ENCODE data around the gene DLG1. TPM values are rescaled to one million over a fixed set of nuclear protein-coding genes. Genes with fewer than 3 reads are reported as not detected.
A peak's percentile ranks its signal among the peaks of the same experiment; 100 is the strongest.

The DLG1 gene
- total RNA-seq, 1 experiment from 2014 or later, result 107 TPM

DNA sequence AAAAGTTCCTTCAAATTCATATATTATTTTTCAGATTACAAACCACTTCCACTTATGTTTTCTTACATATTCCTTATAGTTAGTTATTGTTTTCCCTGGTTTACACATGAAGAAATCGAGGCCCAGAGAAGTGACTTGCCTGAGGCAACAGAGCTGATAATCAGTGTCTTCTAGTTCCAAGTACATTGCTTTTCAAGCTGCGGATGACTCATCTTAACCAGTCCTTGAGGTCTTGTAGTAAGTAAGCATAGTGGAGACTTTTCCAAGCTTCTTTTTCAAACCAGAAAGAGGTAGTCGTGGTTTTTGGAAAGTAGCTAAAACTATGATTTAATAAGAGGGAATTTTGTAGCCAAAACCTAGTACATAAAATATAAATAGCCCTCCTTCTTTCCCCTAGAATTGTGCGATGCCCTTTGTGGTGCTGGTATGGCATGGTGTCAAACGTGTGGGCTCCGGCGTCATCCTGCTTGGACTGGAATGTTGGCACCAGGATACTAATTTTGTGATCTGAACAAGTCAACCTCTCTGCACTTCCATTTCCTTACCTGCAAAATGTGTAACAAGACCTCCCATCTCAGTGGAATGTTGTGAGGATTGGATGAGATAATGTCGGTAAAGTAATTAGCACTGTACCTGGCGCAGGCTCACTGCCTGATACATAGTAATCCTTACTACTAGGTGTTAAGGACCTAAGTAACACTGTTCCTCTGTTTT is 19.0 kb upstream of the DLG1 start:
- peak; percentile 51 for DNase-seq (ENCODE audit: low spot score)
- Histone ChIP-seq H3K36me3 (ENCODE audit: insufficient read depth, low read length, poor library complexity, severe bottlenecking) (no peaks in the 10 kb centered on the region), H3K27me3 (replicated peaks; ENCODE audit: insufficient read depth, low read depth, low read length, poor library complexity) (no peaks in the 10 kb centered on the region), H3K4me1 (ENCODE audit: insufficient read depth, low read length, poor library complexity, severe bottlenecking) (no peaks in the 10 kb centered on the region), H3K9me3 (ENCODE audit: low read depth, low read length, poor library complexity, severe bottlenecking) (peaks cover 3% of the 10 kb centered on the region), H3K27ac (ENCODE audit: low read depth, low read length, poor library complexity, severe bottlenecking) (no peak overlapping the region), H3K4me3 (ENCODE audit: low read depth, low read length, poor library complexity, severe bottlenecking) (no peak overlapping the region)
- no TSS peak for BruUV-seq (replicated peaks)
- CTCF ChIA-PET, result no interaction called here
- POLR2A ChIA-PET (ENCODE audit: low non-redundant PET), result no interaction called here
- intact Hi-C loops (cut with micrococcal nuclease; ENCODE audit: unreplicated experiment), result no loop called here
- TF ChIP-seq, protein P1, sequence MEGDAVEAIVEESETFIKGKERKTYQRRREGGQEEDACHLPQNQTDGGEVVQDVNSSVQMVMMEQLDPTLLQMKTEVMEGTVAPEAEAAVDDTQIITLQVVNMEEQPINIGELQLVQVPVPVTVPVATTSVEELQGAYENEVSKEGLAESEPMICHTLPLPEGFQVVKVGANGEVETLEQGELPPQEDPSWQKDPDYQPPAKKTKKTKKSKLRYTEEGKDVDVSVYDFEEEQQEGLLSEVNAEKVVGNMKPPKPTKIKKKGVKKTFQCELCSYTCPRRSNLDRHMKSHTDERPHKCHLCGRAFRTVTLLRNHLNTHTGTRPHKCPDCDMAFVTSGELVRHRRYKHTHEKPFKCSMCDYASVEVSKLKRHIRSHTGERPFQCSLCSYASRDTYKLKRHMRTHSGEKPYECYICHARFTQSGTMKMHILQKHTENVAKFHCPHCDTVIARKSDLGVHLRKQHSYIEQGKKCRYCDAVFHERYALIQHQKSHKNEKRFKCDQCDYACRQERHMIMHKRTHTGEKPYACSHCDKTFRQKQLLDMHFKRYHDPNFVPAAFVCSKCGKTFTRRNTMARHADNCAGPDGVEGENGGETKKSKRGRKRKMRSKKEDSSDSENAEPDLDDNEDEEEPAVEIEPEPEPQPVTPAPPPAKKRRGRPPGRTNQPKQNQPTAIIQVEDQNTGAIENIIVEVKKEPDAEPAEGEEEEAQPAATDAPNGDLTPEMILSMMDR (conservative IDR thresholded peaks at IDR 0.05; ENCODE audit: low read depth, low read length), result no peak
- no peak for TF ChIP-seq EZH2 (IDR thresholded peaks at IDR 0.05; ENCODE audit: borderline replicate concordance, low read depth, low read length, poor library complexity, severe bottlenecking)

DNA sequence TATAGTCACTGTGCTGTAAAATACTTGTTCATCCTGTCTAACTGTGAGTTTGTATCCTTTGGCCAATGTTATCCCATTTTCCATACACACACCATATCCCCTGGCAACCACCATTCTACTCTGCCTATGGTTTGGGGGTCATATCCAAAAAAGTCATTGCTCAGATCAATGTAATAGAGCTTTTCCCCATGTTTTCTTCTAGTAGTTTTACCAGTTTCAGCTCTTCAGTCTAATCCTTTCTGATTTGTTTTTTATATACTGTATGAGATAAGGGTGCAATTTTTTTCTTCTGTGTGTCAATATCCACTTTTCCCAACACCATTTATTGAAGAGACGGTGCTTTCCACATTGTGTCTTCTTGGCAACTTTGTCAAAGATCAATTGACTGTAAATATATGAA is 14.0 kb upstream of the DLG1 start:
- intact Hi-C loops (cut with micrococcal nuclease; ENCODE audit: unreplicated experiment), result no loop called here
- Histone ChIP-seq H3K27ac (ENCODE audit: low read depth, low read length, poor library complexity, severe bottlenecking) (no peak overlapping the region), H3K4me1 (ENCODE audit: insufficient read depth, low read length, poor library complexity, severe bottlenecking) (peaks cover 31% of the 10 kb centered on the region), H3K9me3 (ENCODE audit: low read depth, low read length, poor library complexity, severe bottlenecking) (peaks cover 4% of the 10 kb centered on the region), H3K27me3 (replicated peaks; ENCODE audit: insufficient read depth, low read depth, low read length, poor library complexity) (no peaks in the 10 kb centered on the region), H3K36me3 (ENCODE audit: insufficient read depth, low read length, poor library complexity, severe bottlenecking) (no peaks in the 10 kb centered on the region), H3K4me3 (ENCODE audit: low read depth, low read length, poor library complexity, severe bottlenecking) (no peak overlapping the region)
- ChIA-PET CTCF (no interaction called here), POLR2A (ENCODE audit: low non-redundant PET) (no interaction called here)
- no TSS peak for BruUV-seq (replicated peaks)
- no peak for DNase-seq (ENCODE audit: low spot score)
- TF ChIP-seq, protein P1 (conservative IDR thresholded peaks at IDR 0.05; ENCODE audit: low read depth, low read length), result no peak
- no peak for TF ChIP-seq EZH2 (IDR thresholded peaks at IDR 0.05; ENCODE audit: borderline replicate concordance, low read depth, low read length, poor library complexity, severe bottlenecking)

DNA sequence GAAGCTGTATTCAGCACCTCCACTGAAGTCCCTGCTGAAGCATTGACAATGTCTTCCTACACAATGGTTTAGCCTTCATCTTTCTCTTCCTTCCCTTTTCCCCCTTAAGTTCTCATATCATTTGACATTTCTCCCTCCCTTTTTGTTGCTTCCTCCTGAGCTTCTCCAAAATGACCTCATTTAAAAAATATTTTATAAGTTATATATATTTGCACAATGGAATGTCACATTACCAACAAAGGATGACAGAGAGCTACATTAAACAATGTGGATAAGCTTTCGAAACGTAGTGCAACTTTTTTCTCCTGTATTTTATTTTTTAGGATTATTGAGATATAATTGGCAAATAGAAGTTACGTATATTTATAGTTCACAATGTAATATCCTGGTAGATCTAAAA is 13.2 kb upstream of the DLG1 start:
- peaks cover 32% of the 10 kb centered on the region for H3K4me1 ChIP-seq (ENCODE audit: insufficient read depth, low read length, poor library complexity, severe bottlenecking)
- no peak for DNase-seq (ENCODE audit: low spot score)
- TF ChIP-seq EZH2 (IDR thresholded peaks at IDR 0.05; ENCODE audit: borderline replicate concordance, low read depth, low read length, poor library complexity, severe bottlenecking), result no peak
- TF ChIP-seq, protein P1 (conservative IDR thresholded peaks at IDR 0.05; ENCODE audit: low read depth, low read length), result no peak
- H3K27ac ChIP-seq (ENCODE audit: low read depth, low read length, poor library complexity, severe bottlenecking), result no peak overlapping the region
- BruUV-seq (replicated peaks), result no TSS peak
- no peaks in the 10 kb centered on the region for H3K36me3 ChIP-seq (ENCODE audit: insufficient read depth, low read length, poor library complexity, severe bottlenecking)
- ChIA-PET POLR2A (ENCODE audit: low non-redundant PET) (no interaction called here), CTCF (no interaction called here)
- peaks cover 4% of the 10 kb centered on the region for H3K9me3 ChIP-seq (ENCODE audit: low read depth, low read length, poor library complexity, severe bottlenecking)
- intact Hi-C loops (cut with micrococcal nuclease; ENCODE audit: unreplicated experiment), result no loop called here
- no peaks in the 10 kb centered on the region for H3K27me3 ChIP-seq (replicated peaks; ENCODE audit: insufficient read depth, low read depth, low read length, poor library complexity)
- no peak overlapping the region for H3K4me3 ChIP-seq (ENCODE audit: low read depth, low read length, poor library complexity, severe bottlenecking)
